Loucy (cell line): Measurements from ENCODE around the gene PSD2.

Source experiments
- EZH2phosphoT487 ChIP-seq: fragments of 200-600 bp; IDR thresholded peaks from 2 replicates; pipeline ENCODE4 v1.6.1; 2018; ENCODE audit warnings: antibody characterized with exemption, mild to moderate bottlenecking, moderate library complexity, borderline replicate concordance
- TF ChIP-seq, protein P1 (sequence below): fragments of 200-600 bp; sonication (generic); conservative IDR thresholded peaks from 2 replicates; pipeline ENCODE4 v1.5.1; 2014; ENCODE audit warnings: mild to moderate bottlenecking, antibody characterized with exemption, low read length

DNA sequence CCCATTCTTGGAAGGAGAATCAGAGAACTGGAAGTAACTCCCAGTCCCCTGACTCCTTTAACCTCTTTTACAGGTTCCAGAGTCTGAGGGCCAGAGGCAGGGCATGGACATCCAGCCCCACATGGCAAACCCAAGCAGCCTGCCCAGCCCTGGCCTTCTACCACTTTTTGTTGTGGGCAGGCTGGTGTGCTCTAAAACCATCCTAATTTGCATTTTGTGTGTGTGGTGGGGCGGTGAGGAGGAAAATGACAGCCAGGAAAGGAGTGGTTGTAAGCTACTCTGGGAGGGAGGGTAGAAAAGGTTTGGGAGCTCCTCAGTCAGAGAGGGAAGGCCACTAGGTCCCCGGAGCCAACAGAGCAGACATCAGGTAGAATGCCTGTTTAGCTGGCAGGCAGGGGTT lies 90.6 kb downstream of the PSD2 start:
- no peak for TF ChIP-seq EZH2phosphoT487
- TF ChIP-seq, protein P1, sequence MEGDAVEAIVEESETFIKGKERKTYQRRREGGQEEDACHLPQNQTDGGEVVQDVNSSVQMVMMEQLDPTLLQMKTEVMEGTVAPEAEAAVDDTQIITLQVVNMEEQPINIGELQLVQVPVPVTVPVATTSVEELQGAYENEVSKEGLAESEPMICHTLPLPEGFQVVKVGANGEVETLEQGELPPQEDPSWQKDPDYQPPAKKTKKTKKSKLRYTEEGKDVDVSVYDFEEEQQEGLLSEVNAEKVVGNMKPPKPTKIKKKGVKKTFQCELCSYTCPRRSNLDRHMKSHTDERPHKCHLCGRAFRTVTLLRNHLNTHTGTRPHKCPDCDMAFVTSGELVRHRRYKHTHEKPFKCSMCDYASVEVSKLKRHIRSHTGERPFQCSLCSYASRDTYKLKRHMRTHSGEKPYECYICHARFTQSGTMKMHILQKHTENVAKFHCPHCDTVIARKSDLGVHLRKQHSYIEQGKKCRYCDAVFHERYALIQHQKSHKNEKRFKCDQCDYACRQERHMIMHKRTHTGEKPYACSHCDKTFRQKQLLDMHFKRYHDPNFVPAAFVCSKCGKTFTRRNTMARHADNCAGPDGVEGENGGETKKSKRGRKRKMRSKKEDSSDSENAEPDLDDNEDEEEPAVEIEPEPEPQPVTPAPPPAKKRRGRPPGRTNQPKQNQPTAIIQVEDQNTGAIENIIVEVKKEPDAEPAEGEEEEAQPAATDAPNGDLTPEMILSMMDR, result no peak
